MM.1S (cell line): ENCODE results near the gene HOXB5.

Source experiments
- DNase-seq: peaks from one replicate; pipeline ENCODE4 v3.0.0-alpha.2; 2015
- H2AFZ ChIP-seq: fragments of 300-600 bp; sonication (generic); 2 replicates; pipeline ENCODE4 v1.6.0; 2016; ENCODE audit warnings: antibody characterized with exemption, low read length
- H3F3A ChIP-seq: fragments of 300-600 bp; sonication (generic); 2 replicates; pipeline ENCODE4 v1.6.1; 2016; ENCODE audit warnings: mild to moderate bottlenecking, antibody characterized with exemption, low read length, moderate library complexity, mixed read lengths; ENCODE audit not compliant: insufficient read depth
- H3K27ac ChIP-seq: fragments of 300-600 bp; sonication (generic); 2 replicates; pipeline ENCODE4 v1.5.1; 2016; ENCODE audit warnings: mild to moderate bottlenecking, low read length
- H3K27me3 ChIP-seq: fragments of 300-600 bp; sonication (generic); replicated peaks from 2 replicates; pipeline ENCODE4 v1.6.0; 2016; ENCODE audit warnings: low read length; ENCODE audit not compliant: insufficient read depth
- H3K36me3 ChIP-seq: fragments of 300-600 bp; sonication (generic); replicated peaks from 2 replicates; pipeline ENCODE4 v1.6.1; 2016; ENCODE audit warnings: mild to moderate bottlenecking, low read length, mixed read lengths; ENCODE audit not compliant: insufficient read depth
- H3K4me1 ChIP-seq: fragments of 300-600 bp; sonication (generic); 2 replicates; pipeline ENCODE4 v1.6.1; 2016; ENCODE audit warnings: low read length, mixed read lengths
- H3K4me2 ChIP-seq: fragments of 300-600 bp; sonication (generic); 2 replicates; pipeline ENCODE4 v1.6.0; 2016; ENCODE audit warnings: low read depth, low read length
- H3K4me3 ChIP-seq: fragments of 300-600 bp; sonication (generic); 2 replicates; pipeline ENCODE4 v1.5.1; 2016; ENCODE audit warnings: low read length, mixed read lengths
- H3K79me2 ChIP-seq: fragments of 300-600 bp; sonication (generic); 2 replicates; pipeline ENCODE4 v1.6.1; 2016; ENCODE audit warnings: mixed run types, low read length, mixed read lengths
- H3K9ac ChIP-seq: fragments of 300-600 bp; sonication (generic); 2 replicates; pipeline ENCODE4 v1.6.1; 2016; ENCODE audit warnings: low read length, mixed read lengths
- H3K9me2 ChIP-seq: fragments of 300-600 bp; sonication (generic); replicated peaks from 2 replicates; pipeline ENCODE4 v1.6.1; 2016; ENCODE audit warnings: mild to moderate bottlenecking, low read length, mixed read lengths; ENCODE audit not compliant: insufficient read depth
- H3K9me3 ChIP-seq: fragments of 300-600 bp; sonication (generic); replicated peaks from 2 replicates; pipeline ENCODE4 v1.6.1; 2016; ENCODE audit warnings: mild to moderate bottlenecking, low read length, mixed read lengths; ENCODE audit not compliant: insufficient read depth
- H4K20me1 ChIP-seq: fragments of 300-600 bp; sonication (generic); 2 replicates; pipeline ENCODE4 v1.6.1; 2016; ENCODE audit warnings: mild to moderate bottlenecking, low read length, moderate library complexity, mixed read lengths; ENCODE audit not compliant: insufficient read depth
- CTCF ChIP-seq: fragments of 300-600 bp; sonication (generic); IDR thresholded peaks from 2 replicates; pipeline ENCODE4 v1.5.1; 2016; ENCODE audit warnings: antibody characterized with exemption, low read length, mixed read lengths
- EZH2 ChIP-seq: fragments of 300-600 bp; sonication (generic); optimal IDR thresholded peaks from 2 replicates; pipeline ENCODE3; 2017; ENCODE audit warnings: low read depth, mild to moderate bottlenecking, antibody characterized with exemption, low read length, mixed read lengths
- EZH2phosphoT487 ChIP-seq: fragments of 300-600 bp; sonication (generic); IDR thresholded peaks from 2 replicates; pipeline ENCODE4 v1.6.1; 2018; ENCODE audit warnings: antibody characterized with exemption, low read length

HOXB5 gene

GRCh38 chr17:48546924-48547807, 46.4 kb downstream of the HOXB5 start:
- Histone ChIP-seq H3K36me3 (no peaks in the 10 kb centered on the region), H3K9me2 (no peaks in the 10 kb centered on the region), H3K4me2 (no peak overlapping the region), H3K9me3 (no peaks in the 10 kb centered on the region), H4K20me1 (no peaks in the 10 kb centered on the region), H3F3A (no peaks in the 10 kb centered on the region), H3K9ac (no peak overlapping the region), H3K4me3 (no peak overlapping the region), H2AFZ (no peak overlapping the region), H3K27ac (no peak overlapping the region), H3K4me1 (peaks cover 5% of the 10 kb centered on the region; the same call in 1 of the 2 replicates), H3K27me3 (peaks cover 11% of the 10 kb centered on the region), H3K79me2 (no peaks in the 10 kb centered on the region)
- no peak for TF ChIP-seq CTCF
- TF ChIP-seq EZH2phosphoT487, result no peak
- TF ChIP-seq EZH2, result no peak
- no peak for DNase-seq

- no peak overlapping the region for H3K9ac ChIP-seq
- peaks cover 5% of the 10 kb centered on the region; the same call in 1 of the 2 replicates for H3K4me1 ChIP-seq
- H3K4me3 ChIP-seq, result no peak overlapping the region
- no peaks in the 10 kb centered on the region for H3K9me2 ChIP-seq
- H3K4me2 ChIP-seq, result no peak overlapping the region
- H3K79me2 ChIP-seq, result no peaks in the 10 kb centered on the region
- no peaks in the 10 kb centered on the region for H3K36me3 ChIP-seq
- no peaks in the 10 kb centered on the region for H3F3A ChIP-seq
- DNase-seq, result no peak
- no peak overlapping the region for H3K27ac ChIP-seq
- no peaks in the 10 kb centered on the region for H4K20me1 ChIP-seq
- no peaks in the 10 kb centered on the region for H3K9me3 ChIP-seq
- H2AFZ ChIP-seq, result no peak overlapping the region
- TF ChIP-seq CTCF (no peak), EZH2phosphoT487 (no peak), EZH2 (no peak)
- peaks cover 16% of the 10 kb centered on the region for H3K27me3 ChIP-seq
Measured at GRCh38 chr17:48546137-48546923, 47.2 kb downstream of the HOXB5 start.

GRCh38 chr17:48545539-48545938, 48.0 kb downstream of the HOXB5 start:
- Histone ChIP-seq H4K20me1 (no peaks in the 10 kb centered on the region), H3K4me3 (no peak overlapping the region), H3K27me3 (peaks cover 16% of the 10 kb centered on the region), H3K9ac (no peak overlapping the region), H3K27ac (no peak overlapping the region), H3K4me1 (peaks cover 5% of the 10 kb centered on the region; the same call in 1 of the 2 replicates), H3K9me3 (no peaks in the 10 kb centered on the region), H3K4me2 (no peak overlapping the region), H2AFZ (no peak overlapping the region), H3K79me2 (no peaks in the 10 kb centered on the region), H3F3A (no peaks in the 10 kb centered on the region), H3K36me3 (no peaks in the 10 kb centered on the region), H3K9me2 (no peaks in the 10 kb centered on the region)
- TF ChIP-seq CTCF (no peak), EZH2phosphoT487 (no peak), EZH2 (no peak)
- no peak for DNase-seq
